NCI-H345 treated with DMSO at 0.1 percent for 48 hours (cell line): ENCODE results near the gene CLIP2.
"Not testable (repeated sequence)": the region's sequence is repeated elsewhere in the genome, so short reads cannot be mapped to it uniquely, and the experiment has no call there.

Experiments
- DNase-seq: peaks from one replicate; lab custom pipeline; 2025; ENCODE audit not compliant: unreplicated experiment; lab: John Stamatoyannopoulos, UW

CLIP2 gene

GRCh38 chr7:74297516-74298233, 8.5 kb downstream of the CLIP2 start:
- no peak for DNase-seq

- DNase-seq: no peak
These were observed 10.2 kb downstream of the CLIP2 start for GRCh38 chr7:74299401-74299800.

- DNase-seq: no peak
These were observed 11.7 kb downstream of the CLIP2 start for GRCh38 chr7:74300926-74301325.

- no peak for DNase-seq
These were observed 13.6 kb downstream of the CLIP2 start for GRCh38 chr7:74302745-74303221.

- no peak for DNase-seq
These were observed 15.3 kb downstream of the CLIP2 start for GRCh38 chr7:74304550-74304949.

GRCh38 chr7:74306004-74306729, 17.0 kb downstream of the CLIP2 start:
- DNase-seq: no peak

GRCh38 chr7:74306730-74307469, 17.7 kb downstream of the CLIP2 start:
- no peak for DNase-seq

GRCh38 chr7:74307738-74308505, 18.7 kb downstream of the CLIP2 start:
- DNase-seq: no peak

GRCh38 chr7:74309181-74309580, 20.0 kb downstream of the CLIP2 start:
- DNase-seq: no peak

- no peak for DNase-seq
These were observed 22.1 kb downstream of the CLIP2 start for GRCh38 chr7:74311305-74311744.

GRCh38 chr7:74312418-74313028, 23.3 kb downstream of the CLIP2 start:
- no peak for DNase-seq

GRCh38 chr7:74315891-74316290, 26.7 kb downstream of the CLIP2 start:
- DNase-seq: not testable (repeated sequence)

- no peak for DNase-seq
These were observed 28.1 kb downstream of the CLIP2 start for GRCh38 chr7:74317146-74317782.

GRCh38 chr7:74318043-74318442, 28.8 kb downstream of the CLIP2 start:
- no peak for DNase-seq

GRCh38 chr7:74320645-74321221, 31.5 kb downstream of the CLIP2 start:
- no peak for DNase-seq

- not testable (repeated sequence) for DNase-seq
These were observed 33.7 kb downstream of the CLIP2 start for GRCh38 chr7:74322892-74323291.

- DNase-seq: no peak
These were observed 35.5 kb downstream of the CLIP2 start for GRCh38 chr7:74324531-74325209.

- DNase-seq: no peak
These were observed 36.0 kb downstream of the CLIP2 start for GRCh38 chr7:74325210-74325565.

GRCh38 chr7:74329225-74329624, 40.0 kb downstream of the CLIP2 start:
- DNase-seq: no peak
